Tibial nerve (tissue), 3 donors: ENCODE measurements around the gene SPANXB1.
"Not testable (repeated sequence)": the region's sequence is repeated elsewhere in the genome, so short reads cannot be mapped to it uniquely, and the experiment has no call there.

Source experiments
- POLR2A ChIP-seq, 2 donors: fragments of 450-650 bp; IDR thresholded peaks; one replicate each; pipeline ENCODE4 v1.6.1; 2017; ENCODE audit warnings: antibody characterized with exemption in 2 of 2, mild to moderate bottlenecking in 2 of 2, moderate library complexity in 2 of 2
- TF ChIP-seq, protein P1 (sequence below), 5 experiments: fragments of 200-600 bp in 3 of 5; fragments of 450-650 bp in 2 of 5; sonication (generic) in 3 of 5; IDR thresholded peaks; one replicate each; pipeline ENCODE4 v1.5.1; 2016 to 2019; ENCODE audit warnings: antibody characterized with exemption in 5 of 5, mild to moderate bottlenecking in 3 of 5, moderate library complexity in 2 of 5

DNA sequence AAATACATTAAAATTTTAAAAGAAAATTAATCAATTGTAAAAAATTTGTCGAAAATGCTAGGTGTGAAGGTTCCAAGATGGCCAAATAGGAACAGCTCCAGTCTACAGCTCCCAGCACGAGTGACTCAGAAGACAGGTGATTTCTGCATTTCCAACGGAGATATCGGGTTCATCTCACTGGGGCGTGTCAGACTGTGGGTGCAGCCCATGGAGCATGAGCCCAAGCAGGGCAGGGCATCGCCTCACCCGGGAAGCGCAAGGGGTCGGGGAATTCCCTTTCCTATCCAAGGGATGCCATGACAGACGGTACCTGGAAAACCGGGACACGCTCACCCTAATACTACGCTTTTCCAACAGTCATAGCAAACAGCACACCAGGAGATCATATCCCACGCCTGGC lies 41.9 kb downstream of the SPANXB1 start:
- TF ChIP-seq, protein P1, sequence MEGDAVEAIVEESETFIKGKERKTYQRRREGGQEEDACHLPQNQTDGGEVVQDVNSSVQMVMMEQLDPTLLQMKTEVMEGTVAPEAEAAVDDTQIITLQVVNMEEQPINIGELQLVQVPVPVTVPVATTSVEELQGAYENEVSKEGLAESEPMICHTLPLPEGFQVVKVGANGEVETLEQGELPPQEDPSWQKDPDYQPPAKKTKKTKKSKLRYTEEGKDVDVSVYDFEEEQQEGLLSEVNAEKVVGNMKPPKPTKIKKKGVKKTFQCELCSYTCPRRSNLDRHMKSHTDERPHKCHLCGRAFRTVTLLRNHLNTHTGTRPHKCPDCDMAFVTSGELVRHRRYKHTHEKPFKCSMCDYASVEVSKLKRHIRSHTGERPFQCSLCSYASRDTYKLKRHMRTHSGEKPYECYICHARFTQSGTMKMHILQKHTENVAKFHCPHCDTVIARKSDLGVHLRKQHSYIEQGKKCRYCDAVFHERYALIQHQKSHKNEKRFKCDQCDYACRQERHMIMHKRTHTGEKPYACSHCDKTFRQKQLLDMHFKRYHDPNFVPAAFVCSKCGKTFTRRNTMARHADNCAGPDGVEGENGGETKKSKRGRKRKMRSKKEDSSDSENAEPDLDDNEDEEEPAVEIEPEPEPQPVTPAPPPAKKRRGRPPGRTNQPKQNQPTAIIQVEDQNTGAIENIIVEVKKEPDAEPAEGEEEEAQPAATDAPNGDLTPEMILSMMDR (IDR thresholded peaks at IDR 0.05) = not testable (repeated sequence)
- TF ChIP-seq POLR2A (IDR thresholded peaks at IDR 0.05) = not testable (repeated sequence)
